Breast epithelium (tissue), 3 donors: Measurements from ENCODE around the gene DYSF.

Source experiments
- POLR2A ChIP-seq: fragments of 450-650 bp; IDR thresholded peaks from one replicate; pipeline ENCODE4 v1.6.1; 2016; ENCODE audit warnings: antibody characterized with exemption, mild to moderate bottlenecking, moderate library complexity
- POLR2AphosphoS5 ChIP-seq, 3 donors: sonication (generic); formaldehyde crosslinking; IDR thresholded peaks; one replicate each; pipeline ENCODE4 v1.6.1; 2017; ENCODE audit warnings: antibody characterized with exemption in 3 of 3
- TF ChIP-seq, protein P1 (sequence below), 3 donors: fragments of 450-650 bp; IDR thresholded peaks; one replicate each; pipeline ENCODE4 v1.5.1; 2016 to 2017; ENCODE audit warnings: antibody characterized with exemption in 3 of 3, mild to moderate bottlenecking in 3 of 3, moderate library complexity in 3 of 3

DNA sequence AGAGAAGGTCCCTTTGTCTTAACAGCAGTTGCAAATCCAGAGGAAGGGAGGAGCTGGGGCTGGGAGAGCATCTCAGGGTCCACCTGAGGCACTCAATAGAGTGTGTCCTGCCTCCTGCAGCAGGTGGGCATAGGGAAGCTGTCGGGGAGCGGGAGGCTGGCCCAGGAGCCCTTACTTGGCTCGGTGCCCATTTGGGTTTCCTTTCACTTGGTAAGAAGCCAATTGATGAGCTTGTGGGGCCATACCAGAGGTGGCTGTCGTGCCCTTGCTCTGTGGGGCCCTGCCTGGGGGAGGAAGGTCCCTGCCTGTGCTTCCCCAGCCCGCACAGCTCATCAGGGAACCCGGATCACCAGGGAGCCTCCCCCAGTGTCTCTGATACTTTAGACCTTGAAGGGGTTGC lies 229.7 kb downstream of the DYSF start:
- TF ChIP-seq POLR2A: no peak
- TF ChIP-seq, protein P1, sequence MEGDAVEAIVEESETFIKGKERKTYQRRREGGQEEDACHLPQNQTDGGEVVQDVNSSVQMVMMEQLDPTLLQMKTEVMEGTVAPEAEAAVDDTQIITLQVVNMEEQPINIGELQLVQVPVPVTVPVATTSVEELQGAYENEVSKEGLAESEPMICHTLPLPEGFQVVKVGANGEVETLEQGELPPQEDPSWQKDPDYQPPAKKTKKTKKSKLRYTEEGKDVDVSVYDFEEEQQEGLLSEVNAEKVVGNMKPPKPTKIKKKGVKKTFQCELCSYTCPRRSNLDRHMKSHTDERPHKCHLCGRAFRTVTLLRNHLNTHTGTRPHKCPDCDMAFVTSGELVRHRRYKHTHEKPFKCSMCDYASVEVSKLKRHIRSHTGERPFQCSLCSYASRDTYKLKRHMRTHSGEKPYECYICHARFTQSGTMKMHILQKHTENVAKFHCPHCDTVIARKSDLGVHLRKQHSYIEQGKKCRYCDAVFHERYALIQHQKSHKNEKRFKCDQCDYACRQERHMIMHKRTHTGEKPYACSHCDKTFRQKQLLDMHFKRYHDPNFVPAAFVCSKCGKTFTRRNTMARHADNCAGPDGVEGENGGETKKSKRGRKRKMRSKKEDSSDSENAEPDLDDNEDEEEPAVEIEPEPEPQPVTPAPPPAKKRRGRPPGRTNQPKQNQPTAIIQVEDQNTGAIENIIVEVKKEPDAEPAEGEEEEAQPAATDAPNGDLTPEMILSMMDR (IDR thresholded peaks at IDR 0.05): no peak
- TF ChIP-seq POLR2AphosphoS5 (IDR thresholded peaks at IDR 0.05): no peak
